Retina (tissue), 1 donor: ENCODE data around the gene CABCOCO1.

Experiments
- DNase-seq: peaks from one replicate; pipeline ENCODE4 v3.0.0-alpha.2; 2016

Gene CABCOCO1

DNA sequence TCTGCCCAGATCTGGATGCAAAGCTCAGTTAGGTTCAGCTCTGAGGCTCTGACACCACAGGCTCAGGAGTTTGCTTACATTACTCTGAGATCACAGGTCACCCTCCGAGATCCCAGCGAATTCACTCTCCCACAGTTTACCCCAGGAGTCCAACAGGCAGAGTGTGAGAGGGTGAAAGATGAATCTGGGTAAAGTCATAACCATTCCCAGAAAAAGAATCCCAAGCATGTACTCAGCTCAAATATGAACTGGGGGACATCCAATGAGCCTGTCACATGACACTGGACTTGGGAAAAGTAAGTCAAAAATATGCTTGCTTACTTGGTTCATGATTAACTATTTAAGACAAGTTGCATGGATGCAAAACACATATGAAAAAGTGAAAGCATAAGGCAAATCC, 128.5 kb downstream of the CABCOCO1 start:
- DNase-seq = no peak

DNA sequence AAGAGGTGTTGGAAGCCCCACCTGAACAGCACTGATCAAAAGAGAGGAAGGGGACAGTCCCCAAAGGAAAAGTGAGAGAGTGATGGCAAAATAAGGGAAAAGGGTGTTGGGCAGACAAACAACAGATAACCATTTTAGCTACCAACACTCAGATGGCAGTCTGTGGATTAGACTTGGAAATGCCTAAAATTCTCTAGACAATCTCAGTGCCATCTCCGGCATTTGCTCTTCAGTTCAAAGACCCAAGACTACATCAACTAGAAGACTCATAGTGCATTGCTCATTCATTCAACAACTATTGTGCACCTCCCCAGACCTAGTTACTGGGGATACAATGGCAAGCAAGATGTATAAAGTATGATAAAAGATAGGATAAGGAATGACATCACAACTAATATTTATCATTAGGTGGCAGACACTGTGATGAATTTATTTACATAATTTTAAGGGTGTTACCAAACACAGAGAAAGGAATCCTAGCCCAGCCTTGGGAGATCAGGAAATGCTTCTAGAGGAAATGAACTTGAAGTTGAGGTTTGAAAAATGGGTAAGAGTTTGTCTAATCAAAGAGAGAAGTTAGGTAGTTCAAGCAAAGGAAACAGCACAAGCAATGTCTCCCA, 129.5 kb downstream of the CABCOCO1 start:
- DNase-seq = no peak

DNA sequence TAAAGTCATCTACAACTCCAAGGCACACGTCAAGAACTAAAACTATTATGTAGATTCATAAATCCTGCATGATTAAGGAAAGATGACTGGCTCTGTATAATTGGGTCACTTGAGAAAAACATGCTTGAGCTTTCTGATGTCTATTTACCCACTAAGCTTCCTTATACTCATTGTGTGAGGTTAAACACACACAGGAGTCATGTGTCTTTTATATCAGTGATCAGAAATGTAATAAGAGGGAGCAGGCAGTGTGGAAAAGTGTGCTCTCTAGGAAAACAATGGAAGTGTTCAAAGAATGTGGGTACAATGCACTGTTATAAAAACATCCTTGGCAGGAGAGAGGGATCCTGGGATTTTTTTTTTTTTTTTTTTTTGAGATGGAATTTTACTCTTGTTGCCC, 130.2 kb downstream of the CABCOCO1 start:
- no peak for DNase-seq

DNA sequence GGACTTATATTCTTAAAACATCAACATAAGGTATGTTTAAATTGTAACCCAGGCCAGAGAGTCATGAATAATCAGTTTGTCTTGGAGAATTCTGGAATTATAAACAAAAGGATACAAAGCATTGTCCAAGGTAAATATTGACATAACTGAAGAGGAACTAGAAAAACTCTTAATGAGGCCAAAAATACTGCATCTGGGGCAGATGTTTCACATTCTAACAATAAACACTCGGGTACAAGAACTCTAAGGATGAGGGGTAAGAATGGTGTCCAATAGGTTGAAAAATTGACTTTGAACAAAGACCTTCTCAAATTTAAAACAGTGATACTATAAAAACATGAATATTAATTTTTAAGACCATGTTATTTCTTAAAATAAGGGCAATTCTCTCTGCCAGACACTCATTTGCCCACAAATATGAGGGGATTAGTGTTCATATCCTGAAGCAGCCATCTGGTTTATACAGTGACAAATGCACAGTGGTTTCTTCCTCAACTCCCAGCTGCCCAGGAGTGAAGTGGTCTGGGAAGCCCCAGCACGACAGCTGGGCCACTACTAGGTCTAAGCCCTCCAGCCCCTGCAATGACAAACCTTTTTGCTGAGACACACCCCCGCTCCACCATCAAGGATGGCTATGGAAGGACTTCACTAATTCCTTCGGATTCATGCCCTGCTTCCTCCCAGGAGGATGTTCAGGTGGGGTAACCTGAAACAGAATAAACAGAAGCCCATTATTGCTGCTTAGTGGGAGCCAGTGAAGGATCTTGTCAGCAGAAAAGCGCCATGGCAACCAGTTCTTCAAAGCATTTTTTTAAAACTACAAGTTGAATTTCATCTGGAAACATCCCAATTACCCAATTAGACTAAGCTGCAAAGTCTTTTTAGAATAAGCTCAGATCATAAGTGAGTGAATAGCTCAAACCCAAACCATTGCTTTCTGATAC, 131.3 kb downstream of the CABCOCO1 start:
- no peak for DNase-seq

DNA sequence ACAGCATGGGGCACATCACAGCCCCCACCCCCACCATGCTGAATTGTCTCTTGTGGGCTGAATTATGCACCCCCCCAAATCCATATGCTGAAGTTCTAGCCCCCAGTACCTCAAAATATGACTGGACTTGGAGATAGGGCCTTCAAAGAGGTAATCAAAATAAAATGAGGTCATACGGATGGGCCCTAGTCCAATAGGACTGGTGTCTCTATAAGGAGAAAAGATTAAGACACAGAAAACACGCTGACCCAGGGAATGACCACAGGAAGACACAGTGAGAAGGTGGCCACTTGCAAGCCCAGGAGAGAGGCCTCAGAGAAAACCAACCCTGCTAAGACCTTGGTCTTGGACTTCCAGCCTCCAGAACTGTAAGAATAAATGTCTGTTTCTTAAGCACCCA, 132.4 kb downstream of the CABCOCO1 start:
- no peak for DNase-seq

DNA sequence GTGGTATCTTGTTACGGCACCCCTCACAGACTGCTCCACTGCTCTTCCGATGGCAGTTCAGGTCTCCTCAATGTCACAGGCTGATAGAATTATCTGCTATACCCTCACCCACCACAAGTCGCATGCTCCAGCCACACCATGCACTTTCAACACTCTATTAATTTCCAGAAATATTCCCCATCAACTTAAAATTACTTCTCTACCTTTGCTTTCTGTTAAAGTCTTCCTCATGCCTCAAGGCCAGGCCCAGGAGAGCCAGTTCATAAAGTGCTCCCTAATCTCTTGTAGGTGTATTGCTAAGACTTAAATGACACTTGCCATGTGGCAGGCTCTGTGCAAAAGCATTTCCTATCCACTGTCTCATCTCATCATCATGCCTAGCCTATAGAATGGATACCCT, 132.8 kb downstream of the CABCOCO1 start:
- no peak for DNase-seq

DNA sequence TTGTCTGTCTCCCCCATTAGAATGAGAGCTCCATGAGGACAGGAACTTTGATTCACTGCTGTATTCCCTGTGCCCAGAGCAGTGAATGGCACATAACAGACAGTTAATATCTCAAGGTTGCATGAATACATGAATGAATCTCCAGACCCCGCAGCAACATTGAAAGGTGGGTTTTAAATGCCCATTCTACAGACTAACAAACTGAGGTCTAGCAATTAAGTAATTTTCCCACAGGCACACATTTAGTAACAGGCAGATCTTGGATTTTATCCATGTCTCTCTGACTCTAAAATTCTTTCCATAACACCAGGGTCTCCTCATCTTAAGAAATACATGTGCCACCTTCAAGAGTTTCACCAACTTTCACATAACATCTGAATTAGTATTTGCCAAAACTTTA, 134.1 kb downstream of the CABCOCO1 start:
- DNase-seq = no peak

DNA sequence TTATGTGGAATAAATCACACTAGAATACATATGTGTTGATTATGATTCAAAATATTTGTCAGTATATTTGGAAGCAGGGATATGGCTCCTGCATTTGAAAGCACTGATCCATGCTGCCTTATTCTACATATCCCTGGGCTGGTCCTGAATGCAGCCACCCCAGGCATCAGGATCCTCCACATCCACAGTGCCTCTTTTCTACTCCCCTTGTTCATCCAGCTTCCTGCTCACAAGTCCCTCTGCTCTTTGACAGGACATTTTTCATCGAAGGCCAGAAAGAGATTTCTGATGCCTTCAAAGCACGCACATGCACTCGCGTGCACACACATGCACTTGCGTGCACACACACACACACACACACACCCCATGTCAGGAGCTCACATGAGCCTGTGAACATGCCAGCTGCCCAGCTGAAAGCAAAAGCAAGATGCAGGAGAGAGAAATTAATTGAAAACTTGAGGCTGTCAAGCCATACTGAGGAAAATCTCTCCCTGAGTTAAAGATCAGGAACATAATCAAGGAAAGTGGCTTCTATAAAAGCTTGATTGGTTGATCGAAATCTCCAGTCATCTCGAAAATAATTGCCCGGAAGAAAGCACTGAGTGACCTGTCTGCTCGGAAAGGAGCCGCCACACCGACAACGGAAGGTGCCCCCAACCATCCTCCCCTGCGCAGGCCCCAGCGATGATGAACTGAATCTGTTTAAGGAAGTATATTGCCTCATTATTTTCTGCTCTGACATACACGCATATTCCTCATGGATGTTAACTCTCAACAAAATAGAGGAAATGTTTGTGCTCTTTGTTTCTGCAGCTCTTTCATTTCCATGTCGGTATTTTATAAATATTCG, 134.8 kb downstream of the CABCOCO1 start:
- no peak for DNase-seq

DNA sequence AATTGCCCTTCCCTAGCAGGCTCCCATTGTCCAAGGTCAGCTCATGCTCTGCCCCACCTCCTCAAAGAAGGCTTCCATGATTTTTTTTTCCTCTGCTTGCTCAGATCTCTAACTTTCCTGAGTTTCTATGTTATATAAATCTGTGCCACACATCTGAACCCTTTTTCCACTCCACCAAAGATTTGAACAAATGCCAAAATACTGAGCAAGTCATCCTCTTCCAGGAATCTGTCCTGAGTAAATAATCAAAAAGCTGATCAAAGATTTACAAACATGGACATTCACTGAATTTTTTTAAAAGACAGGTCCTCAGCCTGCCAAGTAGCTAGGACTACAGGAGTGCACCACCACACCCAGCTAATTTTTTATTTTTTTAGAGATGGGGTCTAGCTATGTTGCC, 136.0 kb downstream of the CABCOCO1 start:
- DNase-seq = no peak

DNA sequence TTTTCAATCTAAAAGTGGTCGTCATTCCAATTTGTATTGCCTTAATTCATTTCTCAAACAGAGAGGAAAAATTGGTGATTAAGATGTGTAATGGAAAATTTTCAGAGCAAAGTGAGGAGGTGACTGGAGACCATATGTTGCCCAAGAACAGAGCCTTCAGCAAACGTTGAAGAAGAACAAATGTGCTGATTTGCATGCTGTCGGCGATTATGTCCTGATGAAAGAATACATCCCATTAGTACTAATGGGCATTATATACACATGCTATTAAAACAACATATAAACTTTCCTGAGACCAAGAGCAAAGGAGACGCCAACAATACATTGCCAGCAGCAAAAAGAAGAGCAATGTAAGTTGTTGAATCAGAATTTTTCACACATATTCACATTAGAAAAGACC, 138.8 kb downstream of the CABCOCO1 start:
- no peak for DNase-seq

DNA sequence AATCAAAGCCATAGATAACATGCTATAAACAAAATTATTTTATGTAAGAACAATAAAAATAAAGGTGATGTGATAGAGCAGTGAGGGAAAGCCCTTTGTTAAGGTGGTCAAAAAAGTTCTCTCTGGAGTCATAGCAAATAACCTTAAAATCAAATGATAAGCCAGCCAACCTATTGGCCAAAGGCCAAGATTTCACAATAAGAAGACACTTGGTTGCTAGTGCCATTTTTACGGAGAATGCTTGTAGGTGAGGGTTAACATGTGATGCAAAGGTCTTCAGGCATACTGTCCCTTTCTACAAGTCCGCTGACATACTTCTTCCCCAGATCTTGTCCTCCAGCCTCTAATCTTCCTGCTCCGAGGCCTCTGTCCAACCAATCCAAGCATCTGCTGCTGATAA, 140.5 kb downstream of the CABCOCO1 start:
- DNase-seq = no peak

DNA sequence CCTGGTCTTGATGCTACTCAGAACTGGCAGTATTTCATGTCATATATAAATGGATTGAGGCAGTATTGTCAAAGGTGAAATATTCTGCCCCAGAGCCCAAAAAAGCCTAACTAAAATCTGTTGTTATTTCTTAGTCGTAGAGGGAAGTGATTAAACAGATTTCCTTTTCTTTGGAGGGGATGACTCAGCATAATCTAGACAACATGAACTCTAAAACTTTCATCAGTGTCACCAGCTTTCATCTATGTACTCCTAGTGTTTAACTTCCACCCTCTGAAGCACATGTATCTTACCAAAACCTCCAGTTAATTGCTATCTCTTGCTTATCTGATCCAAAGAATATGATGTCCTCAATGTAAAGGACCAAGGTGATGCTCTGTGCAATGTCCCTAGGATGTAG, 141.7 kb downstream of the CABCOCO1 start:
- DNase-seq = no peak

DNA sequence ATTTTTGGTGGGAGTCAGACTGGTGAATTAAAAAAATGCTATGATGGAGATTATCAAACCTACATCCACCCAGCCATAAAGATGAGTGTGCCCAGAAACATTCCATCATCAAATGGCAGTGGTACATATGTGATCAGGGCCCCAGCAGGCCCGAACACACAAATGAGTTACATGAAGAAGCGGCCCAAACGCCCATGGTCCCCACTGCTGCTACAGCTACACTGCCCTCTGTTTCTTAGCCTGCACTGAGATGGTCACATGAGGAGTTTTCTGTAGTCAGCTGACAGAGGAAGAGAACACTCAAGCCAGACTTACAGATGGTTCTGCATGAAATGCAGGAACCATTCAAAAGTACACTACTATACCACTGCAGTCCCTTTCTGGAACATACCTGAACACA, 142.4 kb downstream of the CABCOCO1 start:
- no peak for DNase-seq

DNA sequence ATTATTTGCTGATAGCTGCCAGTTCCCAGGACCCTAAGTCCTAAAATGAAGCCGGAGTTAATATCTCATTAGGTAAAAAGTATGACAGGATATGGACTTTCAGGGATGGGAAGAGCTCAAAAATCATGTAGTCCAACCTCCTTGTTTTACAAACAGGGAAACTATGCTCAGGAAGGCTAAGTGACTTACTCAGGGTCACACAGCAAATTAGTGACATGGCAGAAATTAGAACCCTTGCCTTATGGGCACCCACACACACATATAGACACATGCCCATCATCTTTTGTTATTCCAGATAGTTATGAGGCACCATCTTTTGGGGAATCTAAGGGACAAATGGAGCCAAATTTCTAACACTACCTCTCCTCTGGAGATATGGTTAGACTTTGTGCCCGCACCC, 147.5 kb downstream of the CABCOCO1 start:
- DNase-seq = no peak

DNA sequence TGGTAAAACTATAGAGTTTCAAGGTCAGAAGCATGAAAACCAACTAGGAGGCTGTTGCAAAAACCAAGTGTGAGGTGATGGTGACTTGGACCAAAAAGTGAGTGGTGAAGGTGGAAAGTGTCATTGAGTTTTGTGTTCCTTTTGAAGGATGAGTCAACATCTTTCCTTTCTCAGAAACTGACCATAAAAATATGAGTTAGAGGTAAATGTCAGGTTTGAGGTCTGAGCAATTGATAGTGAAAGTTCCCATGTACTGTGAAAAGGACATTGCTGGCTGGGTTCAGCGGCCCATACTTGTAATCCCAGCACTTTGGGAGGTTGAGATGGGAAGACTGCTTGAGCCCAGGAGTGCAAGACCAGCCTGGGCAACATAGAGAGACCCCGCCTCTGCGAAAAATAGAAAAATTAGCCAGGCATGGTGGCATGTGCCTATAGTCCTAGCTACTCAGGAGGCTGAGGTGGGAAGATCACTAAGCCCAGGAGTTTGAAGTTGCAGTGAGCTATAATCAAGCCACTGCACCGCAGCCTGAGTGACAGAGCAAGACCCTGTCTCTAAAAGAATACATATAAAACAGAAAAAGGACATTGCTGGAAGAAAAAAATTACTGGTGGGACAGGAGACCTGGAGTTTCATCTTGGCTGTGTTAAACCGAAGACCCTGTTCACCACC, 149.5 kb downstream of the CABCOCO1 start:
- no peak for DNase-seq

DNA sequence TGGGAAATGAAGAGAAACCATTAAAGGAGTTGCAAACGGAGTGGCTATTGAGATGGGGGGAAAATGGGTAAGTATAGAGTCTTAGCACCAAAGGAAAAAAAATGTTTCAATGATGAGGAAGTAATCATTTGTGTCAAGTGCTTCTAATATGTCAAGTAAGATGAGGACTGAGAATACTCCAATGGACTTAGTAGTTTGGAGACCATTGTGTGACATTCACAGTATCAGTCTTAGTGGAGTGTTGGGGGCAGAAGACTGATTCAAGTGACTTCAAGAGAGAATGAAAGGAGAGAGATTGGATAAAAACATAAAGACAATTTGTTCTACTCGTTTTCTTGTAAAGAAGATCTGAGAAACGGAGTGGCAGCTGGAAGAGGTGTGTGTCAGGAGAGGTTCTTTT, 150.2 kb downstream of the CABCOCO1 start:
- no peak for DNase-seq

DNA sequence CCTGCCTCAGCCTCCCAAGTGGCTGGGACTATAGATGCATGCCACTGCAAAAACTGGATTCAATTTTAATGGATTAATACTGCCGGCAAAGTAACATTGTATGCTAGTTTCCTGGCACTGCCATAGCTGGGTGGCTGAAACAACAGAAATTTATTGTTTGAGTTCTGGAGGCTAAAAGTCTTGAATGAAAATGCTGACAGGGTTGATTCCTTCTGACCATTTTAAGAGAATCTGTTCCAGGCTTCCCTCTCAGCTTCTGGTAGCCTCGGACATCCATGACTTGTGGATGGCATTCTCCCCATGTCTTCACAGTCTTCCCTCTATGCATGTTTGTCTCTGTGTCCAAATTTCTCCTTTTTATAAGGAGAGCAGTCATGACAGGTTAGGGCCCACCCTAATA, 151.4 kb downstream of the CABCOCO1 start:
- DNase-seq = no peak

DNA sequence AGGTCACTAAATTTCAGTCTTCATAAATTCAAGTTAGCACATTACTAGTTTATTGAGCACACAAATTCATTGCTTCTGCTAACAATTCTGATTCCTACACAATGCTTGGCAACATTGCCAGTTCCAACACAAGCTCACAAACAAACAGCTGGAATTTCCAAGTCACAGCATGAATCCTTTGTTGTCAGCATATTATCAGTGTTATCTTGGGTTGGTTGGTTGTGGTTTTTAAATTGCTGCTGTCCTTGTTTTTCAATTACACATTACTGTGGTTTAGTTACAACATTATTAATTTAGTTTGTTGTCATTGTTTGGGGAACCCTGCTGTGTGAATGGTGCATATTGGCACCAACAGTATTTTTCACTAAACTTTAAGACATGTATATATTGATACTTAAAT, 152.8 kb downstream of the CABCOCO1 start:
- no peak for DNase-seq
